ENCODE results near the gene VPS35L.

Gene VPS35L

DNA sequence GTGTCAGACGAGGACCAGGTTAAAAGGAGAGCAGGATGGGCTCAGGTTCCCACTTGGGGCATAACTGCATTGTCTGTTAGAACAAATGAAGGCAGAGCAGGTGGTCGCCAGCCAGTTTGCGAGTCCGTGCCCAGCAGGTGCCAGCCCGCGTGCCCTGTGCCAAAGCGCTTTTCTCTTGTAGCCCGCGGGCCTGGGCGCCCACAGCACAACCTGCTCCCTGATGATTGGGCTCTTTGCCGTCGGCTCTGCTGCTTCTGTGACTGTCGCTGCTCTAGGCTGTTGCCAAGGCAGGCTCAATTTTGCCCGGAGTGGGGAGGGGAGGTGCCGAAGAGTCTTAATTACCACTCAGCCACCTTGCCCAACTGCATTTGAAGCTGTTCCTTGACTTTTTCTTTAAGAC, 141.5 kb downstream of the VPS35L start:
- DNase-seq, result no peak

DNA sequence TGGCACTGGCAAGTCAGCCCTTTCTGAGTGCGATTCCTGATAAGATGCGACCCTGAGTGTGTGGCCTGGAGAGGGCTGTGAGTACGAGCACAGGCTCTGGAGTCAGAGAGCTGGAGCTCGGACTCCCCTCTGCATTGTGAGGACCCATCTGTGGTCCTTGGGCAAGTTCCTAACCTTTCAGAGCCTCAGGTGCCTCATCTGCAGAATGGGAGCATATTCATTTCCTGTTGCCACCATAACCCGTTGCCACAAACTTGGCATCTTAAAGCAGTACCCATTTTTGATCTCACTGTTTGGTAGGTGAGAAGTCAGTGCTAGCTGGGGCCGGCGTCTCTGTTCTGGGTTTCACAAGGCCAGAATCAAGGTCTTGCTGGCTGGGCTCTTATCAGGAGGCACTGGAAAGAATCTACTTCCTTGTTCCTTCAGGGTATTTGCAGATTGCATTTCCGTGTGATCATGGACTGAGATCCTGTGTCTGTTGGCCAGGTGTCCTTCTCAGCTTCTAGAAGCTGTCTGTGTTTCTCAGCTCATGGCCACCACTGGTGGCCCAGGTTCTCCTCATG, 142.3 kb downstream of the VPS35L start:
- DNase-seq, result no peak

DNA sequence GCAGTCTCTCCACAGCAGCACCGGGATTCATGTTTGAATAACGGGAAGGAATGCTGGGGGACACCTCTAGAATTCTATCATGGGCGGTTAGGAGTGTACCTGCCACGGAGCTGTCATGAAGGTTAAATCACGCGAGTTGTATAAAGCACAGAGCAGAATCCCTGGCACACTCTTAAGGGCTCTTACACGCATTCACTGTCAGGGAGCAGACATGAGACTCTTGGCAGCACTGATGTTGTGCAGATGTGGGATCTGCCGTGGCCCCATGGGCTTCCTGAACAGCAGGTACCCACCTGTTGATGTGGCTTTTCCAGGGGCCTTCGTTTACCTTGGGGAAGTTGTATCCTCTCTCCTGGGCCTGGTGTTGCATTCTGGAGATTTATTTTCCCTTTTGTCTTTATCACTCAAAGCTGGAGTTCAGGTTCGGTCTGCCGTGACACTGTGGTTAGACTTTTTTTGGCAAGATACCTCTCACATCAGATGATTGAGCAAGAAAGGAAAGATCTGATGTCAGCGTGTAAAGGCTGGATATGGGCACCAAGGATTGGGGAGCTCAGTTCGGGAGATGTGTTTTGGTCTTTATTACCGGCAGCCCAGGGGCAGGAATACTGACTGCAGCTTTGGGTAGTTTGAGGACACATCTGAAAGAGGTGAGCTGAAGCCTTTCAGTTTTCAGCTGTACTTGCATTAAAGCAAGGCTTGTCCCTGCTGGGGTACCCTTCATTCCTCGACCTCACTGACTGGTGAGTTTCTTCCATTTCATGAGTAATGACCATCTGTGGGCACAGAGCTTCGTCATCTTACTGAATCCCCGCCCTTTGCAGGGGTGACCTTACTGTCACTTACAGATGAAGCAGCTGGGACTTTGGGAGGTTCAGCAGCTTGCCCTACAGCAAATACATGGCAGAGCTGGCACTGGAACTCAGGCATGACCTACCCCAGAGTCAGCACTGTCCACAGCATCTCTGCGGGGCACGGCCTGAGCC, 143.3 kb downstream of the VPS35L start:
- no peak for DNase-seq

DNA sequence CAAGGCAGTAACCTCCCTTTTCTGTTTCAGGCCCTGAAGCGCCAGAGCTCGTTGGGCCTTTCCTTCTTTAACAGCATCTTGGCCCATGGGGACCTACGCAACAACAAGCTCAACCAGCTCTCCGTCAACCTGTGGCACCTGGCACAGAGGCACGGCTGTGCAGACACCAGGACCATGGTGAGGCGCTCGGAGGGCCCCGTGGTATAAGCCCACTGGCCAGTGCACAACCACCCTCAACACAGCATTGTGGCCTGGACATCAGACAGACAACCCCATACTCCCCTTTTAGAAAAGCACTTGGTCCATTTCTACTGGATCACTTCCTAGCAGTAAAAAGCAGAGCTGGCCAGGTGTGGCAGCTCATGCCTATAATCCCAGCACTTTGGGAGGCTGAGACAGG, 144.0 kb downstream of the VPS35L start:
- DNase-seq, result no peak

DNA sequence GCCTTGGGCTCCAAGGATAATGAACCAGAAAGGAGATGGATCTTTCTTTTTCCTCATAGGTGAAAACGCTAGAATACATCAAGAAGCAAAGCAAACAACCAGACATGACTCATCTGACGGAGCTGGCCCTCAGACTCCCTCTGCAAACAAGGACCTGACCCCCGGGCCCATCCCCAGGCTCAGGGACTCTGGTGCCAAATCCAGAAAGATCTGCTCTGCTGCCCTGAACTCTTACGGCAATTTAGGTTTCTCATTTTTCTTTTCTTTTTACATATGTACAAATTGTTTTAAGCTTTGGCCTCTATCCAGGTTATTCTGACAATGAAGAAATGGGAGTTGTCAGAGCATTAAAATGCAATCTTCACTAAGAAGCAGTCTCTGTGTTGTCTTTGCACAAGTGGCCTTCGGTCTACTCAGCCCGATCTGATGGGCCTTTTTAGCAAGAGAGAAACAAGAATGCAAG, 144.8 kb downstream of the VPS35L start:
- DNase-seq, result no peak

DNA sequence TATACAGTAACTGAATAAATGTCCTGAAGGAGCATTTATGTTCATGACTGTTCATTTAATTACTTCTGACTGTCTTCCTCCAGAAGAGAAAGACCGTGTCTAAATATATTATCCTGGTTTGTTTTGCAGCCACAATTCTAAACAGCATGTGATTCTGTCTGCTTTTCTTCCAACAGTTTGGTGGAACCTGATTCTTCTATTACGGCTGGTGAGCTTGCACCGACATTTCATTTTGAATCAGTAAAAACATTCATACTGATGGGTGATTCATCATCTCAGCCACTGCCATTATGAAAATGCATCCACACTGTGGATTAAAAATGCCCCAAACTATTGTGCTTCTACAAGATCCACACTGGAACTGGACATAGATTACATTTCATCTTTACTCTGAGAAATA, 145.6 kb downstream of the VPS35L start:
- no peak for DNase-seq

DNA sequence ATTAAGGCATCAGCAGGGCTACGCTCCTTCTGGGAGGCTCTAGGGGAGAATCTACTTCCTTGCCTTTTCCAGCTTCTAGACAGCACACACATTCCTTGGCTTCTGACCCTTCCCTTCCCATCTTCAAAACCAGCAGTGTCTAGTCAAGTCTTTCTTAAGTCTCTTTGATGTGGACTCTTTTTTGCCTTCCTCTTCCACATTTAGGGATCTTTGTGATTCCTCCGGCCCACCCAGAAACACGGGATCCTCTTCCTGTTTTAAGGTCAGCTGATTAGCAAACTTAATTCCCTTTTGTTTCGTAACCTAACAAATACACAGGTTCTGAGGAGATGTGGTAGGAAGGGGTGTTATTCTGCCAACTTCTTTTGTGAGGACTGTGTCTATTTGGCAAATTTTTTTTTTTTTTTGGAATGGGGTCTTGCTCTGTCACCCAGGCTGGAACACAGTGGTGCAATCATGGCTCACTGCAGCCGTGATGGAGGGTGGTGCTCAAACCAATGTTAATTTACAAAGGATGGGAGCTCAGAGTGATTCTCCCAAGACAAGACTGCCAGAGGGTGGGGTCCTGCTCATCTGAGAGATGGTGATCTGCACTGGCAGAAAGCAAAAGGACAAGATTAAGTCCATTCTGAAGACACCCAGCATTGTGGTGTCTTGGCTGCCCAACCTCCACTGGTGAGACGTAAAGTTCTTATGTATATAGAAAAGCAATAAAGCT, 147.8 kb downstream of the VPS35L start:
- DNase-seq, result no peak

DNA sequence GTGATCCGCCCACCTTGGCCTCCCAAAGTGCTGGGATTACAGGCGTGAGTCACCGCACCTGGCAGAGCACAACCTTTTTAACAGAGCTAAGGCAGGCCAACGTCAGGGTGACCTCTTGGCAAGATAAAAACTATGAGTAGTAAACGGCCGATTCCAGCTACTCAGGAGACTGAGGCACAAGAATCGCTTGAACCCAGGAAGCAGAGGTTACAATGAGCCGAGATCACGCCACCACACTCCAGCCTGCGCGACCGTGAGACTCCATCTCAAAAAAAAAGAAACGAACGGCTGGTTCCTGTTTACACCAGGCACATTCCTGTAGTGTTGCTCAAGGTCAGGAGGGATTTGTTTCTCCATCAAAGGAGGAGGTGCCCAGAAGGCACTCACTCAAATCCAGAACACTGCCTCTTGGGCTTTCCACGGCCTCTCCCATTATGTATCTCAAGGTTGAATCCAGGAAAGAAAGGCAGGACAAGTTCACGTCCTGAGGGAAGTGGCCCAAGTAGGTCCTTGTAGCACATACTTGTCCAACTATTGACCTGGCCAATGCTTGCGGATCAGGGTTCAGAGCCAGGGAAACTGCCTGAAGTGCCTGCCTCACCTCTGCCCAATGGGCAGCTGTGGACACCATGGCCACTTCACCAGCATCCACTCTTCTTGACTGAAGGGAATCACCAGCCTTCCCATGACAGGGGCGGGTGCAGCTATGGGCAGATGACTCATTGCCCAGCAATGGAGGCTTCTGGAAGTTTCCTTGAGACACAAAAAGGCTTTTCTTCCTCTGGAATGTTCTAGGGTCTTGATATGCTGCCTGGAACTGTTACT, 149.0 kb downstream of the VPS35L start:
- DNase-seq, result no peak

DNA sequence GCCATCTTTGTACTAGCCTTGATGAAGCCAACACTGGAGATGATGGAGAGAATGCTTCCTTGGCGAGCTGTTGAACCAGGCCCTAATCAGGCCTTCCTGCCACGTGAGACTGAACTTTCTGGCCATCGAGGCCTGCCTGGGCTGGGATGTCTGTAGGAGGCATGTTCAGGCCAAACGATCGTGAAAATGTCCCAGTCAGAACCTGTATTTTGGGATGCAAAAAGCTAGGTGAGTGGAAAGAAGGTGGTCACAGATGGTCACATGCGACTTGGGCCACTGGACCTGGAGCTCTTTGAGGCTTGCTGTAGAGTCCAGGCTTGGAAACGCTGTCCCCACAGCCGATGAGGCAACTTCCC, 149.6 kb downstream of the VPS35L start:
- DNase-seq, result no peak

DNA sequence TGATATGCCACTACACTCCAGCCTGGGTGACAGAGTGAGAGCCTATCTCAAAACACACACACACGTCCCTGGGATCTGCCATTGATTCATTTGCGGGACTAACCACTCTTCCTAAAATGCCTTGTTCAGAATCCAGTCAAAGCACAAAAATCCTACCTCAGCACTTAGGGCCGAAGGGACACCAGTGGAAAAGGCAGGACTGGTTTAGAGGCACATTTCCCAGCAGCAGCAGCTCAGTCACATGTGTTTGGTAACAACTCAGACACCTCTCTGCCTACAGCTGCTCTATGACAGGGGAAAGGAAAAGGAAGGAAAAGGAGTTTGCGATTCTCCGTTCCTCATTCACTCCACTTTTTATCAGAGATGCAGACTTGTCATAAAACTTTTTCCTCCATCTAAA, 150.3 kb downstream of the VPS35L start:
- no peak for DNase-seq

DNA sequence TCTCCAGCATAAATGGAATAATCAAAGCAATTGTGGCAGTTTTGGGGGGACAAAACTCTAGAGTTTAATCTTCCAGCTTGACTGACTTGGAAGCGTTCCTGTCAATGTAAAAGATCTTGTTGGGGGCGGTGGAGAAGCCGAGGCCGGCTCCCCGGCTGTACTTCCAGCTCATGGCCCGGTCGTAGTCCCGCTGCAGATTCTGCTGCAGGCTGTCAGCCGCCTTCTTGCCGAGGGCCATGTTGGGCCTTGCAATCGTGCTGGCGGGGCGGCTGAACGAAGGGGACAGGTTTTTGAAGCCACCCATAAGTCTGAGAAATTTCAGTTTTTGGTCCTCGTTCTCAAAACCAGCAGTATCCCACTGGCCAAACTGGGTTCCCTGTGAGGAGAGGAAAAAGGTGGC, 151.3 kb downstream of the VPS35L start:
- no peak for DNase-seq

DNA sequence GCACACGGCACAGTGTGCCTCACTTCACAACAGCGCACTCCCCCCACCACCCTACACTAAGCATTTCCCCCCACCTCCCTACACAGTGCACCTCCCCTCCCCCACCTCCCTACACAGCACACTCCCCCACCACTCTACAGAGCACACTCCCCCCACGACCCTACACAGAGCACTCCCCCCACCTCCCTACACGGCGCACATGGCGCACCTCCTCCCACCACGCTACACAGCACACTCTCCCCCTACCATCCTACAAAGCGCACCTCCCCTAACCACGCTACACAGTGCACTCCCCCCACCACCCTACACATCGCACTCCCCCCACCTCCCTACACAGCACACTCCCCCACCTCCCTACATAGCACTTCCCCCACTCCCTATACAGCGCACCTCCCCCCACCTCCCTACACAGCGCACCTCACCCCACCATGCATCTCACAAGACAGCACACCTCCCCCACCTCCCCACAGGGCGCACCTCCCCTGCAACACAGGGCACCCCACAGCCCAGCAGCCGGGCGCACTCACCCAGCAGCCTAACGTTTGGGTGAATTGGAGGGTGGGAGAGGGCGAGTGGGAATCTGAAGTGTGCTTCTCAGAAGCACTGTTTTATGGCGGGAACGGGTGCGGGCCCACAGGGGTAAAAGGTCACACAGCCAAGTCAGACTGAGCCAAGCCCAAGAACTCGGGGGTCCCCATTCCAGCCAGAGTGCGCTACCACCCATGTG, 152.2 kb downstream of the VPS35L start:
- no peak for DNase-seq

DNA sequence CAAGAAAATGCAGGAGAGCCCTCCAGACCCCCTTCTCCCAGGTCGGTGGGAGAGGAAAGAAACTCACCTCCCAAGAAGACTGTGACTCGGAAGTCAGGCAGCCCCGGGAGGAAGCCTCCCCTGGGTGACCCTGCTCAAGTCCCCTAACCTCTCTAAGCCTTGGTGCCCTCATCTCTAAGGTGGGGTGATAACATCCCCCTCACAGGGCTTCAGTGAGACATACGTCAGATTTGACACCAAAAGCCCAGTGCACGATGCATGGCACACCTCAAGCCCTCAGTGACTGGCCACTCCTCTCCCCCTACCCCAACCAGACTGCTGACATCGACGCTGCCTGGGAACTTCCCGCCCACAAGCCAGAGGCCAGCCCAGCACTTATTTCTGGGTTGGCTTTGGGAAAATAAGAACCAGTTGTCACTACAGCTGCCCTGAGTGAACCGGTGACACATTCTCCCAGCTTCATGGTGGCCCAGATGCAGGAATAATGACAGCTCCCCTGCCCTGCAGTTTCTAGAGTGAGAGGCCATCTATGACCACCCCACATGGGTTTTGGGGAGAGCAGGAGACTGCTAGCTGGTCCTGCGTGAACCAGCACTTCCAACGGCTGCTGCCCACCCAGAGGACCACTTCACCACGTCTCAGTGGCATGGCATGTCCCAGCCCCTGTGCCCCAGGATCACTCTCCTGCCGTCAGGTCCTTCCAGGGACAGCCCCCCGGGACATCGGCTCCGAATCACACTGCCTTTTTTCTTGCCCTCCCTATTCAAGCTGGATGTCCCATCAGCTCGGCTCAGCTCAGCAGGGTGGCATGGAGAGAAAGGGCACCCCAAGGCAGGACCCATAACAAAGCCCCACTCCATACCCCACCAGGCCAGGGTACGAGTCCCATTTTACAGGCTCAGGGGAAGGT, 153.0 kb downstream of the VPS35L start:
- DNase-seq, result no peak

DNA sequence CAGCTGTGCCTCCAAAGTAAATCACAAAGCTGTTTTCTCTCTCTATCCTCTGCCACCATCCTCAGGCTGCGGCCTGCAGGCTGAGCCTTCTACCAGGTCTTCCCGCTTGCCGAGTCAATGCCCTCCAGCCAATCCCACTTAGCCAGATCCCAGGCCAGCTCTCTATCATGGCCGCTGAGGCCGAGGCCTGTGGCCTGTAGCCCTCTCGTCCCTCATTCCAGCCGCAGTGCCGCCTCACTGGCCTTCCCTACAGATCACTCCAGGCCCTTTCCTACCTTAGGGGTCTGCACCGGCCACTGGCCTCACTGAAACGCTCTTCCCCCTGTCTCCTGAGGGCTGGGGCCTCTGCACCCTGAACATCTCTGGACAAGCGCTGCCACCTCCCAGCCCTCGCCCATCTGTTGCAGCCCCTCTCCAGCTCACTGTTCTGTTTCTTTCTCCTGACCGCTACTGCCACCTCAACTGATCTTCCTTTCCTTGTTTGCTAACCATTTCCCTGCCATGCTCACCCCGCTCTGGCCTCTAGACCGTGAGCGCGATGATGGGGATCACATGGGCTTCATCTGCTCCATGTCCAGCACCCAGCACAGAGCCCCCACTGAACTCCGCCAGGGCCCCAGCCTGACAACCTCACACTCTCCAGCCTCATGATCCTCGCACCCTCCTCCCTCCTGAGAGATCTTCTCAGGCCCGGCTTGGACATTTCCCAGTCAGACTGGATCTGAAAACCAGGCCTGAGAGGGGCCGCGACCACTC, 154.1 kb downstream of the VPS35L start:
- no peak for DNase-seq

DNA sequence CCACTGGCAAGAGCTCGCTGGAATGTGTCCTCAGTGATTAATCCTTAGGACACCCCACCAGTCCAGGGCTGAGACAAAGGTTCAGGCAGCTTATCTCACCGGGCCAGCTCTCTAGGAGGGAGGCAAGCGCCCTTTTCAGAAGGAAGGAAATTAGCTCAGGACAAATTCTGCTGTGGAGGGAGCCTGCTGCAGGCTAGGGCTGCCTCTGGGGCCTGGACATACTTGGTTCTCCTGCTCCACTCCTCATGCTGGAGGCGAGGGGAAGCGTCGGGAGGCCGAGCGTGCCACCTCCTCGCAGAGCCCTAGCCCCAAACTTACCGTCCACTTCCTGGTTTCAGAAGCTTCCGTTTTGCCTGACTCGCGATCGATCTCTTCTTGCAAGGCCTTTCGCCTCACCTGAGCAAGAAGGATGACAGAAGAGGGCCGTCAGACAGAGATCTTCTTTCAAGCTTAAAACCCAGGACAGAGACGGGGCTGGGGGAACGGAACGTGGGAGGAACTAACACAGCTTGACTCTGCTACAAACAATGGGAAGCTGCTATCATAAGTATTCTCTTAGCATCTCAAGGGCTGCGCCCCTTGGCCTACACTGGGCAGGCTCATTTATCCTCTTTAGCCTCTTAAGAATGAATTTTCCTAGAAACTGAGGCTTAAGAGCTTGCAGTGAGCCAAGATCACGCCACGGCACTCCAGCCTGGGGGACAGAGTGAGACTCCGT, 154.8 kb downstream of the VPS35L start:
- DNase-seq, result no peak

DNA sequence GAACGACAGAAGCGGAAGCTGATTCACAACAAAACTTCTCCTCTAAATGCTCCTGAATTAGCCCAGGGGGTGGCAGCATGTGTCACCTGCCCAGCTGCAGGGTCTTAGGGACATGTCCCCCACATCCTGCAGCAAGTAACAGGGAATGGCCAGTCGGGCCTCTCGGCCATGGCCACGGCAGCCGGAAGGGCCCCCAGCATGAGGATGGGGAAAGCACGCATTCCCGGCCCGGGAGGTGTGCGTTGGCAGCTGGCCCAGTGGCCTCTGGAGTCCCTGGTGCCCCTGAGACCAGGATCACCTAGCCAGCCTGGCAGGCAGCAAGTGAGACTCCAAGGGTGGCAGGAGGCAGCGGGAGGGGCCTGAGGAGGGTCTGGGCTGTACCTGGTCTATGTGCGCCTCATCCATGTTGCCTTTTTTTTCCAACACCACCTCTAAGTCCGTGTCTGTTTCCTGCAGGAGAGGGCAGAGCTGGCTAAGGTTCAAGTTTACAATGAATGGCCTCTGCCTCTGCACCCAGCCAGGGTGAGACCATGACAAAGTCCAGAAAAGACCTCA, 155.6 kb downstream of the VPS35L start:
- no peak for DNase-seq

DNA sequence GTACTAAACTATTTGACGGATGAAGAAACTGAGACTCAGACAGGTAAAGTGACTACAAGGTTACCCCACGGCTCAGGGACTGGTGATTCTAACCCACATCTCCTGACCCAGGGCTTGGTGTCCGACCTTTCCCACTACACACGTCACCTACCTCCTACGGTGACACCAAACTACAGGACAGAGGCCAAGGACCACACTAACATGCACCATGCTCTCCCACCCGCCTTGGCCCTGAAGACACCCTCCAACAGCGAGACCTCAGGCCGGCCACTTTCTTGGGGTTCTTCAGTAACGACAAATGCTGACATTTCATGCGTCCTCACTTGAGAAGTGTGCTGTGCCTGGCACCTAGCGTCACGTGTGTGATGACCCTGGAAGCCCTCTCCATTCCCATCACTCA, 156.1 kb downstream of the VPS35L start:
- no peak for DNase-seq

DNA sequence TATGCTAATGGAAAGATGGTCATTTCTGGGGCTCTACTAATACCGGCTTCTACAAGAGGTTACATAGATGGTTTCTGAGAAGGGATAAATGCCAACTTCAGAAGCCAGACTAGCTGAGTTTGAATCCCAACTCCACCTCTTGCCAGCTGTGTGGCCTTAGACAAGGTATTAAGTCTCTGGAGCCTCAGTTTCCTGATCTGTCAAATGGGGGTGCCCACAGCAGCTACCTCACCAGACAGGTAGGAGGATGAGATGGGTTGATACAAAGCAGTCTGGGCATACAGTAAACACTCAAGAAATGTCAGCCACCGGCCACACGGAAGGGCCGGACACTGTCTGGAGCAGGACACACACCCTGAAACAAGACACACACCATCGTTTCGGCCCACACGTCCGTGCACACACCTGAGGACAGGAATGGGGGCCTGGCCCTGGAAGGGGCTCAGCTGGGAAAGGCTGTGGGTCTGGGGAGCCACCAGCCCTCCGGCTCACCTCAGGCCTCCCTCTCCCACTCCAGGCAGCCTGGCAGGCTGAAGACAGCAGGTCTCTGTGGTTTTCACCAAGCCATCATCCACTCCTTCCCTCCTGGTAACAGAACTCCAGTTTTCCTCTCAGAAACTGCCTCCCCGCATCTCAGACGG, 157.0 kb downstream of the VPS35L start:
- DNase-seq, result no peak

DNA sequence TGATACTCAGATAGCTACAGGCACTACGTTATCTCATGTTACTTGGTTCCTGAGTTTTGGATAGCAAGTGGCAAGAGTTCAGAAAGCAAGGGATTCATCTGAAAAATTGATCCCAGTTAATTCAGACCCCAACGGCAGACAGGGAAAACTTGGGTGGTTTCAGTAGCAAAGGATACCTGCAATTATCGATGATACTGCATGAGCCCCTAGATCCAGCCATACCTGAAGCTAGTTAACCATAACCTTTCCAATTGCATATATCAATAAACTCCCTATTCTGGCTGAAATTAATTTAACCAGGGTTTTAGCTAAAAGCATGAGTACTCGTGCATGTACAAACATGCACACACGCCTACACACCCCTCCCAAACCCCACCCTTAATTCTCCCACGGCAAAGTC, 158.2 kb downstream of the VPS35L start:
- DNase-seq, result no peak
